Effector CD8-positive, alpha-beta T cell (primary cell): ENCODE data around the gene CYP1B1.
"Not testable (repeated sequence)": the region's sequence is repeated elsewhere in the genome, so short reads cannot be mapped to it uniquely, and the experiment has no call there.

Experiments used
- DNase-seq: peaks from one replicate; lab custom pipeline; 2025; lab: John Stamatoyannopoulos, UW

Gene CYP1B1

DNA sequence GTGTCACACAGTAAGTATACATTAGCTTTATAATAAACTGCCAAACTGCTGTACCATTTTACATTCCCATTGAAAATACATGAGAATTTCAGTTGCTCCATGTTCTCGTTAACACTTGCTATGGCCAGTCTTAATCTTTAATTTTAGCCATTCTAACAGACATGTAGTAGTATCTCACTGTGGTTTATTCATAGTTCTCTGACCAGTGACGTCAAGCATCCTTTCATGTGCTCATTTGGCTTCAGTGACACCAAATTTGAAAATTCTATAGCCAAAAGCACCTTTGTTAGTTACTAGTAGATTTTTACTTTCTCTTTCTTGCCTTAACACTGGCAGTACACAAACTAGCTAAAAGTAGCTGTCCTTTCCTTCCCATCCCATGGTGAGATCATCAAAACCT, 43.0 kb downstream of the CYP1B1 start:
- no peak for DNase-seq

GRCh38 chr2:38030635-38031355, 45.2 kb downstream of the CYP1B1 start:
- no peak for DNase-seq

- no peak for DNase-seq
These were observed 46.4 kb downstream of the CYP1B1 start for GRCh38 chr2:38029512-38029911.

DNA sequence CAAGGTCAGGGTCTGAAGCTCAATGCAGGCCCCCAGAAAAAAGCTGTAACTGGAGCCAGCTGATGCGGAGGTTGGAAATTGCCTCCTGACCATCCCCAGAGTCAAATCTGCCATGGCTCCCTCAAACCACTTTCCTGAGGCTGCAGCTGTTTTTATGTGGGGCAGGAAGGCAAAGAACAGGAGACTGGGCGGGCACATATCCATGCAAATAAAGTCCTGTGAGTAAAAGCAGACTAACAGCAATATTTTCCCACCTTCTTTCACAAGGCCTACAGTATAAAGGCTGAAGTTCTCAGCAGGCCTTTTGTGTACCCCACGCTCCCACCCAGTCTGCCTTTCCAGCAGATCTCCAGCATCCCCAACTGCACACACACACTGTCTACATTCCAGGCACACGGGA, 47.1 kb downstream of the CYP1B1 start:
- DNase-seq: no peak

DNA sequence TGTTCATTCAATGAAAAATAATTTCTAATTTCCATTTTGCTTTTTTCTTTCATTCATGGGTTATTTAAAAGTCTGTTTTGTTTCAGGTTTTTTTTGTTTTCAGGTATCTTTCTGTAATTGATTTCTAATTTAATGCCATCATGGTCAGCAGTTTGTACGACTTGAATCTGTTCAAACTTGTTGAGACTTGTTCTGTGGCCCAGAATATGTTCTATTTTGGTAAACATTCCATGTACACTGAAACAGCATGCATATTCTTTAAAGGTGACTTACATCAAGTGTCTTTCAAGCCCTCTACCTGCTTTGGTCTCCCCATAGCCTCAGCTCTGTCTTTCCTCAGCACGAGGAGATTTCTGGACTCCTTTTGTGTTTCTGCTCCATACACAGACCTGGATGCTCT, 49.1 kb downstream of the CYP1B1 start:
- DNase-seq: no peak

- DNase-seq: no peak
These were observed 54.4 kb downstream of the CYP1B1 start for GRCh38 chr2:38021589-38021988.

DNA sequence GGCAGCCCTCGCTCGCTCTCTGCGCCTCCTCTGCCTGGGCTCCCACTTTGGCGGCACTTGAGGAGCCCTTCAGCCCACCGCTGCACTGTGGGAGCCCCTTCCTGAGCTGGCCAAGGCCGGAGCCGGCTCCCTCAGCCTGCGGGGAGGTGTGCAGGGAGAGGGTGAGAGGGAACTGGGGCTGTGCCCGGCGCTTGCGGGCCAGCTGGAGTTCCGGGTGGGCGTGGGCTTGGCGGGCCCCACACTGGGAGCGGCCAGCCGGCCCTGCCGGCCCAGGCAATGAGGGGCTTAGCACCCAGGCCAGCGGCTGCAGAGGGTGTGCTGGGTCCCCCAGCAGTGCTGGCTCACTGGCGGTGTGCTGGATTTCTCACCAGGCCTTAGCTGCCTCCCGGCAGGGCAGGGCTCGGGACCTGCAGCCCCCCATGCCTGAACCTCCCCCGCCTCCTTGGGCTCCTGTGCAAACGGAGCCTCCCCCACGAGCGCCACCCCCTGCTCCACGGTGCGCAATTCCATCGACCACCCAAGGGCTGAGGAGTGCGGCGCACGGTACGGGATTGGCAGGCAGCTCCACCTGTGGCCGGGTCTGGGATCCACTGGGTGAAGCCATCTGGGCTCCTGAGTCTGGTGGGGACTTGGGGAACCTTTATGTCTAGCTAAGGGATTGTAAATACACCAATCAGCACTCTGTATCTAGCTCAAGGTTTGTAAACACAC, 55.4 kb downstream of the CYP1B1 start:
- not testable (repeated sequence) for DNase-seq

GRCh38 chr2:38017836-38018235, 58.1 kb downstream of the CYP1B1 start:
- no peak for DNase-seq
